Stimulated activated CD4-positive, alpha-beta T cell treated with anti-CD3 and anti-CD28 coated beads, Interleukin-2, amount 100 ng/mL, for 4 hours (primary cell): ENCODE measurements around the gene SH3RF3.

Experiments used
- DNase-seq: peaks from one replicate; pipeline ENCODE4 v3.0.0-alpha.2; 2020; ENCODE audit warnings: low read depth

Gene SH3RF3

DNA sequence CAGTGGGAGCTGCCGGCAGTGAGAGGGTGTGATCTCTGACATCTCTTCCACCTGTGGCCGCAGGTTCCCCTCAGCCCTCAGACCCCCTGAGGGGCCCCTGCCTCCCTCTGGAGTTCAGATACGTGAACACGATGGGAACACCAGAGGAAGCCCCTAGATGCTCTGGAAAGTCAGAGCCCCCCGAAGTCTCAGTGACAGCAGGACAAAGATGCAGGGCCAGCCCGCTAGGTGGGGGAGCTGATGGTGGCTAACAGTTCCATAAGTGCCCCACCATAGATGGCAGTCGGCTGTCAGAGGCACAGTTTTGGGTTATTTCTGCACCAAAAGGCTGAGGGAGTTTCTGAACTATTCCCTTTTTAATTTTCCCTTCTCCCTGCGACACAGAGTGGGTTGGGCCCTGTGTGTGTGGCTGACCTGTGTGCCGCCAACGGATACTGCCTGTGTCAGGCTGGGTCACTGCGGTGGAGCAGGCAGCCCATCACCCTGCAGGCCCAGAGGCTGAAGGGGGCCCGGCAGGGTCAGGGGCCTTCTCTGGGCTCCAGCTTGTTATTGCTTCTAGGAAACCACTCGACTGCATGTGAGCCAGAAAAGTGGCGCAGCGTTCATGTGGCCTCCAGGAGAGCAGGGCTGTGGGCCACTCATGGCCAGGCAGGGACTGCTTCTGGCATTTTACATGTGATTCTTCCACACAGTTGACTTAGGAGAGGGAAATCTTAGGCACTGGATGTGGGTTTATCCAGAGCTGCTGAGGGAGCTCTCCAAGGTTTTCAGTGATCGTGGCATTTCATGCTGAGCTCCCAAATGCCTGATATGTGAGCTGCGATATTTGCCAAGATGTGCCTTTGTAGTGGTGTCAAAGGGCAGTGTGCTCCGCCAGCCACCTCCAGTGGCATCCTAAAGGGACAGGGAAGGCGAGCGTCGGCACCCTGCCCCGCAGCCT lies 225.1 kb downstream of the SH3RF3 start:
- no peak for DNase-seq

DNA sequence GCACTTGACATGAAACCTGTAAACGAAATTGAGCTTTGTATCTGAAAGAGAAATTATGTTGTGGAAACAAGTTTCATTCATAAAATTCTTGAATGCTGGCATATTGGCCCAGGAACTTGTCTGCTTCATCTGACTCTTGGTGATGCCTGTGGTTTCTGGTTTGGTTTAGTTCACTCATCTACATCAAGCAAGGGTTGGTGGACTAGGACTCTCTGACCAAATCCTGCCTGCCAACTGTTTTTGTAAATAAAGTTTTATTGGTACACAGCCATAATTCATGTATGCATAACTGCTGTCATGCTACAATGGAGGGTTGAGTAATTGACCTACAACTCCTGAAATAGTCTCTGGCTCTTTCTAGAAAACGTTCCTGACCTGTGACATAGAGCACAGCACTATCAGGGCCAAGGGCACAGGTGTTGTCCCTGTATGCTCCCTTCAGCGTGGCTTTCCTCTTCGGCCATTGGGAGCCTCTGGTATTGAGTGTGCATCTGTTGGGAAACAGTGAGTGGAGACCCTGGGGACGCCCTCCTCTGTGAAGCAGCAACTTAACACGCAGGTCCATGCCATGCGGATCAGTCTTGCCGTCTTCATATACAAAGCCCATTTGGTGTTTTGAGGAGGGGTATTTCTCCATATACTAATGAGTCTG lies 226.3 kb downstream of the SH3RF3 start:
- DNase-seq = no peak

DNA sequence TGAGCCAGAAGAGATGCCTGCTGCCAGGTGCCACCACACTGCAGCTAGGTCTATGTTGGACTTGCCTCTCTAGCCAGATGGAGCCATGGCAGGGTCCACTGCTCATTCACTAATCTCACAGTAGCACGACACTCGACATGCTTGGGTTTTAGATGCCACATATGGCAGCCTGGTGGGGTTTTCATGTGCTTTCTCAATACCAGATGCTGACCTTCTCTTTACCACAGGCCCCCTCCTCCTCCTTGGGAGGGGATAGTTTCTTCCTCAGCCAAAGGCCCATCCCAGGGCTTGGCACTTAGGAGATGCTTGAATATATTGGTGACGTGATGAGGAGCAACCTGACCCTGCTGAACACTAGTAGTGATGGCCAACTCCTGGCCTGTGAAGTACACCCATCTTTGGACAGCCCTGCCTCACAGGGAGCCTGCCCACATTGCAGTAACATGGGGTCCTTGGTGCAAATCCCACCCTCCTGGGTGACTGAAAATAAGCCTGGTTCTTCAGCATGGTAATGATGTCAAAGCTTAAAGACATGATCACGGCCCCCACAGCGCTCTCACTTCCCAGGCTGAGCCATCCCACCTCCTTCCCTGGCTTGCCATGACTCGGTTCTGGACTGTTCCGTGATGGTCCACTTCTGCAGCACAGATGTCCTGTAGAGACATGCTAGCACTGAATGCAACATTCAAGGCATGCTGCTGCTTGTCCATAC lies 227.5 kb downstream of the SH3RF3 start:
- DNase-seq = no peak

DNA sequence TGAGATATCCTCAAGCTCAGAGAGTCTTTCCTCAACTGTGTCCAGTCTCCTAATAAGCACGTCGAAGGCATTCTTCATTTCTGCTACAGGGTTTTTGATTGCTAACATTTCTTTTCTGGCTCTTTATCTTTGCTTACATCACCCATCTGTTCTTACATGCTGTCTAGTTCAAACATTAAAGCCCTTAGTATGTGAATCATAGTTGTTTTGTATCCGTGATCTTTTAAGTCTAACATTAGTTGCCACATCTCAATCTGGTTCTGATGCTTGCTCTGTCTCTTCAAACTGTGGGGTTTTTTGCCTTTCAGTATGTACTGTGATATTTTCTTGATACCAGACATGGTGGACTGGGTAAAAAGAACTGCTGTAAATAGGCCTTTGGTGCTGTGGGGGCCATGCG lies 235.2 kb downstream of the SH3RF3 start:
- DNase-seq = no peak

DNA sequence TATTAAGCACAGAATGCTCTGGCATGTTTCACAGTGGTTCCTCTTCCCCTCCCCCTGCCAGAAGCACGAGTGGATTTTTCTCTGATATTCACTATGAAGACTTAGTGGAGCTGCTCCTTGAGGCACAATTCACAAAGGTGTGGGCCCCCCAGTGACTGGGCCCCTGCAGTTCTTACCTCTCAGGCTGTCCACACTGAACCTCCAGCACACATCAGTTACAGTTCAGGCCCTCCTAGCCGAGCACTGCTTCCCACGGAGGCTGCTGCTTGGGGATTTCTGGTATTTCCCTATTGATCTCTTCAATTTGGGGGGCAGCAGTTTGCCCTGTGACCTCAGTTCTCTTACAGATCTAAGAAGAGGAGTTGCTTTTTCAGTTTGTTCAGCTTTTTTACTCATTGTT lies 236.1 kb downstream of the SH3RF3 start:
- no peak for DNase-seq

DNA sequence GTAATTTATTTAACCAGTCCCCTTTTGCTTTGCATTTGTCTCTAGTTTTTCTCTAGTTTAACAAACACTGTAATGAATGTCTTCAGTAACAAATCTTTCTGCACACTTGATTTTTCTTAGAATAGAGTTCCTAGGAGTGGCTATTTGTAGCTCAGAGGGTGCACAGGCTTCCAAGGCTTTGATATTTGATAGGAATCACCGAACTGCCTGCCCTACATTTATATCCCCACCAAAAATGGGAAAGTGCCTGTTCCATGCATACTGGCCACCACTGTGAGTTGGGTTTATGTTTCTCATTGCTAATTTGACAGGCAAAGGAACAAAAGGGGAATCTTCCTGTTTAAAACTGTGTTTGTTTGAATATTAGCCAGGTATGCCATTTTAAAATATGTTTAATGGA lies 238.7 kb downstream of the SH3RF3 start:
- no peak for DNase-seq

DNA sequence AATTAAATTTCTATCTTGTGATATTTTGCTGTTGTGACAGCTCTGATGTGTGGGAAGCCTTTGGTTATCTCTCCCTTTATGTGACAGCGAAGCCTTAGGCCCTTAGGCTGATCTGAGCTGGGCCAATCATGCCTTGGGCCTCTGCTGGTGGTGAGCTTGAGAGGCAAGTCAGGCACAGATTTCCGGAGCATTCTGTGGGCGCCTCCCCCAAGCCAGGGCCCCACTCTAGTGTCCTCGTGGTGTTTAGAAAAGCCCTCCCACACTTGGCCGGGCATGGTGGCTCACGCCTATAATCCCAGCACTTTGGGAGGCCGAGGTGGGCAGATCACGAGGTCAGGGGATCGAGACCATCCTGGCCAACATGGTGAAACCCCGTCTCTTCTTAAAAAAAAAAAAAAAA lies 239.8 kb downstream of the SH3RF3 start:
- DNase-seq = no peak

DNA sequence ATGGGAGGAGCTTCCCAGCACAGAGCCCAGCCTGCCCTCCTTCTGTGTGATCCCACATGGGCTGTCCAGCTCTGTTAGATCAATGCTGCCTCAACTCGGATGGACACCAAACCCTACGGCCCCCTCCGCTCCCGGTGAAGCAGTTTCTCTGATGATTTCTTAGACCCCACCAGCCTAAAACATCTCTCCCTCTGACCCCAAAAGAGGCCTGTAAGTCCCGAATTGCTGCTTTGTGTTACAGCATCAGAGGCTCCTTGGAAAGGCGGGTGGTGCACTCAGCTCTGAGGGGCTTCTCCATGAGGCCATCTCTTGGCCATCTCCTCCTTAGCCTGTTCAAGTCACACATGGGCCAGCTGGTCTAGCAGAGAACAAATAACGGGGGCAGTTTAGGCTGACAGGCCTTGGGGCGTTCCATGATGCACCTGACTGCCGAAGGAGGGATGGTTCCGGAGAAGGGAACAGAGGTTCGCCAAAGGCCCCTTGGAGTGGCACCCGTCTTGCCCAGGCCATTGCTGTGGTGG lies 240.7 kb downstream of the SH3RF3 start:
- DNase-seq = no peak

DNA sequence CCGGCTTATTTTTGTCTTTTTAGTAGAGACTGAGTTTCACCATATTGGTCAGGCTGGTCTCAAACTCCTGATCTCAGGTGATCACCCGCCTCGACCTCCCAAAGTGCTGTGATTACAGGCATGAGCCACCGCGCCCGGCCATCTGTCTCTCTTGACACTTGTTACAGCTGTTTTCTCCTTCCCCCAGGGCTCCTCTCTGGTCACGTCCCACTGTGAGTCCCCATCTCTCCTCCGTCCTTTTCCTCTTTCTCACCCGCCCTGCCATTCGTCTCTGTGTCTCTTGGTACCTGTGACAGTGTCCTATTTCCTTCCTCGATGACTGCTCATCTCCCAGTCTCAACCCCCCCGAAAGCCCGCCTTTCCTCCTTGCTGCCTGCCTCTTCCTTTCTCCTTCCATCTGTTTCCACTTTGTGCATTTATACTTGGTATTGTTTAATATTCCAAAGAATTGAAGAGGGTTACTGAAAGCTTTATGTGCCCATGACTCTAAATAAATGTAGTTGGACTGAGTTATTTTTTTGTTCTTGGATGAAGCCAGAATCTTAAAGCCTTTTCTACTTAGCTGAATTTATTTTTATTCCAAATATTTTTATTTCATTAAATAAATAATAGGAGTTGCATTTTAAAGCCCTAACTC lies 241.5 kb downstream of the SH3RF3 start:
- DNase-seq = no peak

DNA sequence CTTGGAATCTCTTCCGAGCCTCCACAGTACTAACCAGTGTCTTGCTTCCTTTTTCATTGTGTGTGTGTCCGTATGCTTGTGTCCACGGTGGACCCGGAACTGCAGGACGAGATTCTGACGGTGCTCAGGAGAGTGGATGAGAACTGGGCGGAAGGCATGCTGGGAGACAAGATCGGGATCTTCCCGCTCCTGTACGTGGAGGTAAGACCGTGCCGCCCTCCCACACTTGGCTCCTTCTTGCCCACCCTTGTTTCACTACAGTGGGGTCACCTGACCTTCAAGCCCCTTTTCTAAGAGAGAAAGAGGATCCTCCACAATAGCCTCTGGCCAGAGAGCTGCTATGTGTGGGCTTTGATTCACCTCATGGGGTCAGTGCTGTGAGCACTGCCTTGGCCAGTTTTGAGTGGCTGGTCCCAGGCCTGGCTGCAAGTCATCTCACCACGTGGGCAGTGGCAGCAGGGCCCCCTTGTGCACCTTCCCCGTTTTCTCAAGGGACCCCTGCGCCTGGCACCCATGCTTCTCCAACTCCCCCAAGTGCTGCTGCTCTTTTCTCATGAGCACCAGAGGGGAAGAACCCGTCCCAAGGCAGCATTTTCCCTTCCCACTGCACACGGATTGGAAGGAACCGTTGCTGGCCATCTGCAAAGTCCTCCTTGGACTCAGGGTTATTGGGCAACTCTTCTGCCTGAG lies 242.6 kb downstream of the SH3RF3 start:
- DNase-seq = no peak

DNA sequence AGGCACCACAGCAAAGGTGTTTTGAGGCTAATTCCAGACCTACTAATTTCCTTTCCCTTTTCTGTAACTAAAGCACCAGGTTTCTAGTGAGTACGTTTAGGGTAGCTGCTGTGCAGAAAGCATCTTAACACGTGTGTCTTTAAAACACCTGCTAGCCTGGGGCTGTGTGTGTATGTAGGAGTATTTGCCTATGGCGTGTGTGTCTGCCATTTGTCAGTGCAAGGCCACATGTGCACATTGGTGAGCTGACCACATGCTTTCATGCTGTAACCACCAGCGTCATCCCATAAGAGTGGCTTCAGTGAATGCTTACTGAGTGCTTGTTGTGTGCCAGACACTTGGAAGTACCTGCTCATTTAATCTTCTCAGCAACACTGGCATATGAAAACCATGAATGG lies 243.2 kb downstream of the SH3RF3 start:
- DNase-seq = no peak

DNA sequence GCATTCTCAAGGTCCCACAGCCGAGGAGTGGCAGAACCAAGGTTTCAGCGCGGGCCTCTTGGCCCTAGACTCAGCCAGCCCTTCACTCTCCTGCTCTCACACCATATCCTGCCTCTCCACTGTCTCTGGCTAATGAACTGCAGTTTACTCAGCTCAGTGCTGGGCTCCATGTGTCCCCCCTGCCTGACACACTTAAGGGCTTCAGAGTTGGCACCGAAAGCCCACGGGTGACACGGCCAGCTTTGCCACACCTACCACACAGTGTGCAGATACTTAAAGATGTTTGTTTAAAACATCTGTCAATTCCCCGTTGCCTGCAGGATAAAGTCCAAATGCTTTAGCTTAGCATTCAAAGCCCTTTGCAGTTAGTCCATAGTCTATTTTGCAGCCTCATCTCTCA lies 243.6 kb downstream of the SH3RF3 start:
- DNase-seq = no peak

DNA sequence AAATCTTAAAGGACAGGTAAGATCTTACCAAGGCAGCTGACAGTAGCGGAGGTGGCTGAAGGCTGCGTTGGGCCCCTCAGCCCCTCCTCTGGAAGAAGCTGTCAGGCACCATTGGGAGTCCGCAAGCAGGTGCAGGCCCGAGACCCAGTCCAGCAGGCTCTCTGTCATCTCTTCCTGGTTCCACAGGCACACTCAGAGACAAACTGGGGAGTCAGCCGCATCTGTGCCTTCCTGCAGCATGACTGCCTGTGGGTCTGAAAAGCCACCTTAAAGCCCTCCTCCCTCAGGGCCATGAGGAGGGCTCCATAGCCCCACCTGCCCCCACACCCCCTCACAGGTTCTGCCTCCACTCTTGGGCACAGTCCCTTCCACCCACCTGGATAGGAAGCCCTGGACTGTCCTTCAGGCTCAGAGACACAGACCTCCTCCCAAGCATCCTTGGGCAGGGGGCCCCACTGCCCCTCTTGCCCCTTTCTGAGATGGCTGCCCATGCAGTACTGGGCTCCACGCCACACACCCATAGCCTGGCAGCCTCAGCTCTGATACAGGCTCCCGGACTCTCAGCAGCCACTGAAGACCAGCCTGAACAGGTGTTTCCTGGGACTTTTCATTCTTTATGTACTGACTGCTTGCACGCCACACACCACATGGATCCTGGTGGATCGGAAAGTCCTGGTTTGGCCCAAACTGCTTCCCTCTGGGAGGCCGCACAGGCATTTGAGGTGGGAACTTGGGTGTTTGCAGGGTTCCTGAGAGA lies 245.0 kb downstream of the SH3RF3 start:
- no peak for DNase-seq

DNA sequence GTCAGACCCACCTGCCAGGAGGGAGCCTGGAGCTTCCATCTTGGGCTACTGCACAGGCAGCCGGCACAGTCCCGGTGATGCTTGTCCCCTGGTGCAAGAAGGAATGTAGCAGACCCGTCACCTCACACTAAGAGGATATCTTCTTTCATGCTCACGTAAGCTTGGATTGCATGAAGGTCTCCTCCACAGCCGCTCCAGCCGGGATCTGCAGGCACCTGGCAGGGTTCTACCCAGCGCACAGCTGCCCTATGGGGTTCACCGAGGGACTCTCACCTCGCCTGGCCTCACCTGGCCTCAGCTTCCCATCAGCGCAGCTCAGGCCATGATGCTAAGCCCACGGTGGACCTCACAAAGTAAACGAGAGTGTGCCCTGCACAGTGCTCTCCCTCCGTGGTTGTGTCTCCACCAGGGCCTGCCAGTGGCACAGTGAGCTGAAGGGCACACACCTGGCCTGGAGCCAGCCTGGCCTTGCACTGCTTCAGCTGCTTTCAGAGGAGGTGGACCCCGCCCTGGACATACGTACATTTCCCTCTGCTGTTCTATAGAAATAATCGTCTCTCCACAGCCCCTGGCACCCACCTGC lies 245.6 kb downstream of the SH3RF3 start:
- DNase-seq = no peak

DNA sequence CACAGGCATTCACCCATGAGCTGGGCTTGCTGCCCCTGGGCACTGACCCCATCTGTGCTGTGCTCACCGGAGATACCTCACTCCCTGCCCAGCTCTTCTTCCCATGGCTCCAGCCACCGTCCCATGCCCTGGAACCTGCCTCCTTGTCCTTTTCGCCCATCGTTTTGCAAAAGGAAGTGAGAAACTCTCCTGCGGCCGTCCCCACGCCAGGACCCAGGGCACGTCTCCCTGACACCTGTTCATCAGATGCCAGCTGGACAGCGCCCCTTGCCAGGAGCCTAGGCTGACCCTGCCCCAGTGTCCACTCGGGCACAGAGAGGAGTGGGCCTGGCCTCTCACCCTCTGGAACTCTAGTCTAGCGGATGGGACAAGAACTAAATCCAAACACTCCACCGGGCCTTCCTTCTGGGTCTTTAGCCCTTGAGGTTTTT lies 246.1 kb downstream of the SH3RF3 start:
- no peak for DNase-seq

DNA sequence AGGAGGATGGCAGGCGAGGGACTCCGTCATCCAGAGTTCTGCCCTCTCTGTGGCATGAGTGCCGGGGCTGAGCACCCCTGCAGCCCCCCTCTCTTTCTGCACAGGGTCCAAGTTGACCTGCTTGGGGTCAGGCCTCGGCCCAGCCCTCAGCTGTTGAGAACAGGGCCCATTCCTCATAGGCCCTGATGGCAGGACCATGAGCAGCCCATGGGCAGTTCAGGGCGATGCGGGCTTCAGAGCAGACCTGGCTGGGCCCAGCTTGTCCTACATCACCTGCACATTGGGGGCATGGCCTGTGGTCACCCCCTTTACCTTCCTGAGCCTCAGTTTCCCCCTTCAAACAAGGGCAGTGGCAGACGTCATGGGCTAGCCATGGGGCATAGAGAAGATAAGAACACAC lies 246.7 kb downstream of the SH3RF3 start:
- DNase-seq = no peak

DNA sequence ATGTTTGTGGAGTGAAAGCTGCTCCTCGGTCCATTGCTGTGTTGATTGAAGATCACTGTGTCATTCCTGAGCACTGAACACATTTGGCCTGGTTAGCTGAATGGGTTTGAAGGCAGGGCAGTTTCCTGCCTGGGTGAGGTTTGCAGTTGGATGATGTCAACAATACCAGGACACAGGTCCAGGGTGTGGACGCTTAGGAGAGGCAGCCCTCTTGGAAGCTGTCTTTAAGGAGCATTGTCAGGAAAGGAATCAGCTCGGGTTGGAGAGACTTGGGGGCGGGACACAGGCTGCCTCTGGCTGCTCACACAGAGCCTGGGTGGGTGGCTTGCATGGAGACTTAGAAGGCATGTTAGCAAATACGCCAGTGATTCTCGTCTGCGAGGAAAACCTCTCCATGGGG lies 247.1 kb downstream of the SH3RF3 start:
- no peak for DNase-seq

DNA sequence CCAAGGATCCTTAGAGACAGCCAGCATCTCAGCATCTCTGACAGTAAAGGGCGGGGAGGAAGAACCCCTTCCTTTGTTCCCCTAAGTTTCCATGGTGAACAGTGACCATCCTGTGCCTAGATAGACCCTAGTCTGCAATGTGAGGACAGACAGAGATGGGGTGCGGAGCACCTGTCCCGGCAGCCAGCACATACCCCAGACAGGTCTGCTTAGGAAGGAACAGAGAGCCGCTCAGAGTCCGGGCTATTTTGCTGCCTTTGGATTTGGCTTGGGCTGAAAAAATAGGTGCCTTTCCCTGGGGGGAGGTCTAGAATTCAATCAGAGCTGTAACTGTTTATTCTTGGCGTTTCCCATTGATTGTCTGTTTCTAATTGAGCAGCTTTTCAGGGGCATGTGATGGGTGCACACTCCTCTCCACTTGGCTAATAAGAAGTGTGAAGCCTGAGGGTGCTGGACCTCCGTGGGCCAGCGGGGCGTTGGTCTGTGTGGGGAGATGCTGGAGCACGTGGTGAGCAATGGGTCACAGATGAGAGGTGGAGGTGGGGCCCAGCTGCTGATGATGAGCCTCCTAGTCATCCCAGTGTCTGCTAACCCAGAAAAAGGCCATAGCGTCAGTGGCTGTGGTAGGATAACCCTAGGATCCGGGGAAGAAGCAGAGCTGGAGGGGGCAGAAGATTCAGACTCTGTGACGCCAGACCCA lies 247.9 kb downstream of the SH3RF3 start:
- DNase-seq = no peak

DNA sequence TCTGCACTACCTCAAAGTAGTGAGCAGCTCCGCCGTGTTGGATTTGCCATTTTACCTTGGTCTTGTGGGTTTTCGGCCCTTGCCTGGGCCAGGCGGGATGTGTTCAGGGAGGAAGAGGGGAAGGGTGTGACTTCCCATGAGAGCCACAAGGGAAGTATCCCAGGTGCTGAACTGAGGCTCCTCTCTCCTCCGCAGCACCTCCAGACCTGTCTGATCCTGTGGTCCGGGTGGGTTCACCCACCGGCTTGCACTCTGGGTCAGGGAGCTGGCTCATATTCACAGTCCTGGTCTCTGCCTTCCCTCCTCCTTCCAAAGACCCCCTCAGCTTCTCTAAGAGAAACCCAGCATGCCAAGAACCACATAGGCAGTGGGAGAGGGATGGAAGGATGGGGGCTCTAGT lies 249.0 kb downstream of the SH3RF3 start:
- no peak for DNase-seq

DNA sequence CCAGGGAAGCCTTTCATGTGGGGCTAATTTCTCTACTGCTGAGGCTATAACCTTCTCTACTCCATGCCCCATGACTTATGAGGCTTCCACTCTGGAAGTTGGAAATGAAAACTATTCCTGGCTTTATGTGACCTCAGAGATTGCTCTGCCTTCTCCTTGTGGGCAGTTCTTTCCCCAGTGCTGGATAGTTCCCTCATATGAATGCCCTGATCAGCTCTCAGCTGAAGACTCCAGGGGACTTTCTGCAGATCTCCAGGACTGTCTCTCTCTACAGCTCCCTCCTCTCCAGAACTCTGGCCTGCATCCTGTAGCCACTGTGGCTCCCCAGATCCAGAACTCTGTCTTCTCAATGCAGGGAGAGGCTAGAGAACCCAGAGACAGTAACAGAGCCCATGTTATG lies 249.7 kb downstream of the SH3RF3 start:
- no peak for DNase-seq
